Colon (tissue), 2 donors: ENCODE measurements around the gene KLK5.
"Not testable (repeated sequence)": the region's sequence is repeated elsewhere in the genome, so short reads cannot be mapped to it uniquely, and the experiment has no call there.

Source experiments
- FAIRE-seq: peaks from 2 replicates; lab custom pipeline; 2012; peaks lifted over from hg19 to GRCh38; lab: Jason Lieb, UNC
- donor health status: control.
- donor health status: control.

KLK5 gene

GRCh38 chr19:50952910-50953309 lies at the start of gene KLK5:
Gene KLK5 (minus strand): TSS chr19:50953038. CDS start chr19:50952657, 381 bp downstream.
- no peak for FAIRE-seq

GRCh38 chr19:51002089-51002532 lies 49.3 kb upstream of the KLK5 start:
- no peak for FAIRE-seq

- FAIRE-seq: no peak
Observed at GRCh38 chr19:51001515-51001914, 48.7 kb upstream of the KLK5 start, which contains the start of gene KLK8. Gene KLK8 (minus strand): TSS chr19:51001604. CDS start chr19:51001167, 437 bp downstream.

GRCh38 chr19:51000981-51001380 lies 48.1 kb upstream of the KLK5 start:
- FAIRE-seq: no peak

- FAIRE-seq: no peak
Observed at GRCh38 chr19:51000426-51000825, 47.6 kb upstream of the KLK5 start.

- FAIRE-seq: no peak
Observed at GRCh38 chr19:50998686-50999085, 45.8 kb upstream of the KLK5 start.

GRCh38 chr19:50998061-50998460 lies 45.2 kb upstream of the KLK5 start:
- FAIRE-seq: no peak

- no peak for FAIRE-seq
Observed at GRCh38 chr19:50994129-50994528, 41.3 kb upstream of the KLK5 start.

GRCh38 chr19:50992666-50993035 lies 39.8 kb upstream of the KLK5 start:
- no peak for FAIRE-seq

GRCh38 chr19:50984416-50984815 lies 31.6 kb upstream of the KLK5 start:
- not testable (repeated sequence) for FAIRE-seq

GRCh38 chr19:50983625-50984292 lies 30.9 kb upstream of the KLK5 start, which contains the start of gene KLK7:
Gene KLK7 (minus strand): TSS chr19:50983917. CDS start chr19:50982399, 1,518 bp downstream.
- FAIRE-seq: no peak

- no peak for FAIRE-seq
Observed at GRCh38 chr19:50982186-50982585, 29.3 kb upstream of the KLK5 start.

GRCh38 chr19:50981587-50982146 lies 28.8 kb upstream of the KLK5 start:
- no peak for FAIRE-seq

GRCh38 chr19:50980208-50980607 lies 27.4 kb upstream of the KLK5 start:
- FAIRE-seq: no peak

- FAIRE-seq: no peak
Observed at GRCh38 chr19:50979758-50980157, 26.9 kb upstream of the KLK5 start.

- FAIRE-seq: no peak
Observed at GRCh38 chr19:50978772-50979390, 26.0 kb upstream of the KLK5 start.

GRCh38 chr19:50977626-50978025 lies 24.8 kb upstream of the KLK5 start:
- no peak for FAIRE-seq

- FAIRE-seq: no peak
Observed at GRCh38 chr19:50975766-50976165, 22.9 kb upstream of the KLK5 start.

GRCh38 chr19:50974702-50975556 lies 22.1 kb upstream of the KLK5 start:
- FAIRE-seq: no peak

GRCh38 chr19:50972795-50973376 lies 20.0 kb upstream of the KLK5 start:
- no peak for FAIRE-seq

GRCh38 chr19:50969810-50970209 lies 17.0 kb upstream of the KLK5 start:
- FAIRE-seq: not testable (repeated sequence)

GRCh38 chr19:50969413-50969760 lies 16.5 kb upstream of the KLK5 start, which contains the start of gene KLK6:
Gene KLK6 (minus strand): TSS chr19:50969591. CDS start chr19:50968104, 1,487 bp downstream.
- FAIRE-seq: no peak
